Placental pericyte (primary cell): ENCODE data around the gene KAT2B. TPM values are rescaled to one million over a fixed set of nuclear protein-coding genes. Genes with fewer than 3 reads are reported as not detected.

Source experiments
- small RNA-seq: library from RNA; depleted of rRNA; stranded (forward); fragments of <200 nt; gene quantifications from one replicate; pipeline ENCODE3, GENCODE V24; 2012; ENCODE audit warnings: low replicate concordance
- total RNA-seq: library from RNA; depleted of rRNA; stranded (reverse); fragments of >200 nt; gene quantifications from 2 replicates; pipeline ENCODE4 v1.2.3, GENCODE V29; 2012

The KAT2B gene
- 3.7 and 8.6 TPM in 2 replicates for total RNA-seq

GRCh38 chr3:20039765-20040547 lies at the start of gene KAT2B:
Gene KAT2B, plus strand, starts transcription at chr3:20040446. Its CDS starts 32 bp downstream, at chr3:20040478.

GRCh38 chr3:20012164-20012563 lies 28.1 kb upstream of the KAT2B start, which contains the start of gene PP2D1:
Gene PP2D1, minus strand, starts transcription at chr3:20012264. Its CDS starts 192 bp downstream, at chr3:20012072.

DNA sequence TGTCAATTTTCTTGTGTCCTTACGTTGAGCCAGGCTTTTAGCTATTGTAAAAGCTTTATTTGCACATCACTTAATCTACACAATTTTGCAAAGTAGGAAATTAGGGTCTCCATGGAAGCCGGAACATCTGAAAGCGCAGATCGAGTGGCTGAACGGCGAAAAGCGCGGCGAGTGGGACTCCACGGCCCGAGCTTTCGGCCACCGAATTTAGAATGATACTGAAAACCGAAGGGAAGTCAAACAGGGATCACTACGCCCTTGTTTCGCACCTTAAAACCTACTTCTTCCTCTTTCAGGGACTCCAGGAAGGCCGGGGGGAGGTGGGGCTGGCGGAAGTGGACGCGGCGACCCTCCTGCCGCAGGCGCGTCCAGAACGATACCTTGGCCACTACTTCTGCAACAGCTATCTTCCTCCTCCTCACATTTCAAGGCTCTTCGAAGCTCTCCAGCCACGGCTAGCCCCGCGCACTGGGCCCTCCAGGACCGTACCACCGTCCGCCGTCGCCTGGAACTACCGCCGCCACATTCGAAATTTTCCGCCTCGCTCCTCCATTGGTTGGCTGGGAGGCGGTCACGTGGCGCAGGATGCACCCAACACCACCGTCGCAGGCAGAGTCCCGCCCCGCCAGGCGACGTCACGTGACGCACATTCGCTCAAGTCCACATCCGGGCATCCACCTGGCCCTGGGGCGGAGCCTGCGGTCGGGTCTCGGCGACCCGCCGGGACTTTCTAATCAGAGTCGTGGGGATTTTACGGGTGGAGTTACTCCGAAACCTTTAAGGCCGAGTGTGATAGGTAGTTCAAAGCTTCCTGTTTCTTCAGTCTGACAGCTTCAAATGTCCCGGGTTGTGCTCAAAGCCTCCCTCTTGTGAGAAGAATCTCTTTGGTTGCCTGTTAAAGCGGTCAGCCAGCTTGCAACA lies 145.7 kb downstream of the KAT2B start, which contains the start of gene SGO1:
TSS of gene SGO1 (minus strand) at position 528 of the 921 bp plus-strand sequence. CDS start 2,179 bp downstream, outside the sequence.

Small RNA genes within 50 kb of the gene (small RNA-seq; reads per million reads assigned to genes)
- gene MIR3135A (not detected), gene RNU4-85P (not detected), gene RPL39P18 (not detected)

Other genes with a start within 250 kb of the KAT2B start
- not detected in 2 replicates for gene EFHB, start 106.2 kb upstream of the KAT2B start, total RNA-seq
- gene RAB5A, start 93.3 kb upstream of the KAT2B start, total RNA-seq: 77.0 and 87.8 TPM in 2 replicates
- not detected in 2 replicates for gene PP2D1, start 28.2 kb upstream of the KAT2B start, total RNA-seq
- 0.44 and 15.5 TPM in 2 replicates for gene SGO1, start 145.8 kb downstream of the KAT2B start, total RNA-seq